ENCODE data around the gene EPN2.

- no peak for TF ChIP-seq GATA3 (IDR thresholded peaks at IDR 0.05; ENCODE audit: low read depth, low read length)
- no peak for TF ChIP-seq GATA2 (IDR thresholded peaks at IDR 0.05; ENCODE audit: low read depth, low read length)
These were observed 144.7 kb downstream of the EPN2 start for GRCh38 chr17:19381741-19382444.
